ENCODE measurements around the gene ADARB2.
"Not testable (repeated sequence)": the region's sequence is repeated elsewhere in the genome, so short reads cannot be mapped to it uniquely, and the experiment has no call there.

DNA sequence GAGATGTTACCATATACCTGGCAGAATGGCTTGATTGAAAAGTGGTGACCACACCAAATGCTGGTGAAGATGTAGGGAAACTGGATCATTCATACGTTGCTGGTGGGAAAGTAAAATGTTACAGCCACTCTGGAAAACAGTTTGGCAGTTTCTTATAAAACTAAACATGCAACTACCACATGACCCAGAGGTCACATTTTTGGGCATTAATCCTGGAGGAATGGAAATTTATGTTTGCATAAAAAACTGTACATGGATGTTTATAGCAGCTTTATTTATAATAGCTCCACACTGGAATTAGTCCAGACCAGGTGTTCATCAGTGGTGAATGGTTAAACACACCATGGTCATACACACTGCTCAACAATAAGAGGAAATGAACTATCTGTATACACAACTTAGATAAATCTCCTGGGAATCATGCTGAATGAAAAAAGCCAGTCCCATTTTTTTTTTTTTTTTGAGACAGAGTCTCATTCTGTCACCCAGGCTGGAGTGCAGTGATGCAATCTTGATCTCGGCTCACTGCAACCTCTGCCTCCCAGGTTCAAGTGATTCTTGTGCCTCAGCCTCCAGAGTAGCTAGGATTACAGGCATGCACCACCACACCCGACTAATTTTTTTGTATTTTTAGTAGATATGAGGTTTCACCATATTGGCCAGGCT is 309.7 kb downstream of the ADARB2 start:
- TF ChIP-seq EZH2phosphoT487 (IDR thresholded peaks at IDR 0.05; ENCODE audit: borderline replicate concordance, low read length) = not testable (repeated sequence)
- TF ChIP-seq, protein P1, sequence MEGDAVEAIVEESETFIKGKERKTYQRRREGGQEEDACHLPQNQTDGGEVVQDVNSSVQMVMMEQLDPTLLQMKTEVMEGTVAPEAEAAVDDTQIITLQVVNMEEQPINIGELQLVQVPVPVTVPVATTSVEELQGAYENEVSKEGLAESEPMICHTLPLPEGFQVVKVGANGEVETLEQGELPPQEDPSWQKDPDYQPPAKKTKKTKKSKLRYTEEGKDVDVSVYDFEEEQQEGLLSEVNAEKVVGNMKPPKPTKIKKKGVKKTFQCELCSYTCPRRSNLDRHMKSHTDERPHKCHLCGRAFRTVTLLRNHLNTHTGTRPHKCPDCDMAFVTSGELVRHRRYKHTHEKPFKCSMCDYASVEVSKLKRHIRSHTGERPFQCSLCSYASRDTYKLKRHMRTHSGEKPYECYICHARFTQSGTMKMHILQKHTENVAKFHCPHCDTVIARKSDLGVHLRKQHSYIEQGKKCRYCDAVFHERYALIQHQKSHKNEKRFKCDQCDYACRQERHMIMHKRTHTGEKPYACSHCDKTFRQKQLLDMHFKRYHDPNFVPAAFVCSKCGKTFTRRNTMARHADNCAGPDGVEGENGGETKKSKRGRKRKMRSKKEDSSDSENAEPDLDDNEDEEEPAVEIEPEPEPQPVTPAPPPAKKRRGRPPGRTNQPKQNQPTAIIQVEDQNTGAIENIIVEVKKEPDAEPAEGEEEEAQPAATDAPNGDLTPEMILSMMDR (IDR thresholded peaks at IDR 0.05; ENCODE audit: low read depth, low read length, poor library complexity, severe bottlenecking) = not testable (repeated sequence)

Data from DOHH2 (cell line).